SK-N-SH (cell line): ENCODE measurements around the gene TDRD12.

Experiments
- CTCF ChIP-seq: fragments of 200-600 bp; sonication (generic); IDR thresholded peaks from 2 replicates; pipeline ENCODE4 v1.6.1; 2017; ENCODE audit warnings: antibody characterized with exemption, mild to moderate bottlenecking, moderate library complexity
- ELF1 ChIP-seq: IDR thresholded peaks from 2 replicates; pipeline ENCODE4 v1.4.0; 2012
- EZH2phosphoT487 ChIP-seq: fragments of 200-600 bp; sonication (generic); IDR thresholded peaks from 2 replicates; pipeline ENCODE4 v1.6.1; 2017; ENCODE audit warnings: low read depth, mixed run types, mild to moderate bottlenecking, antibody characterized with exemption, moderate library complexity, borderline replicate concordance
- MAX ChIP-seq: IDR thresholded peaks from 2 replicates; pipeline ENCODE4 v1.4.0; 2012; ENCODE audit warnings: low read depth
- MEF2A ChIP-seq: IDR thresholded peaks from 2 replicates; pipeline ENCODE4 v1.4.0; 2012; ENCODE audit warnings: low read depth, borderline replicate concordance
- NRF1 ChIP-seq: IDR thresholded peaks from 2 replicates; pipeline ENCODE4 v1.6.1; 2012; ENCODE audit warnings: low read depth, mild to moderate bottlenecking, low read length
- POLR2AphosphoS5 ChIP-seq: IDR thresholded peaks from 2 replicates; pipeline ENCODE4 v1.6.1; 2012; ENCODE audit warnings: low read depth, low read length
- RAD21 ChIP-seq: IDR thresholded peaks from 2 replicates; pipeline ENCODE4 v1.6.1; 2012; ENCODE audit warnings: mild to moderate bottlenecking, low read length
- SIN3A ChIP-seq: IDR thresholded peaks from 2 replicates; pipeline ENCODE4 v1.6.1; 2012; ENCODE audit warnings: low read depth, mild to moderate bottlenecking, low read length, moderate library complexity, borderline replicate concordance
- SMC3 ChIP-seq: IDR thresholded peaks from 2 replicates; pipeline ENCODE4 v1.6.1; 2012; ENCODE audit warnings: low read depth, low read length, improper control_type of control experiment
- TAF1 ChIP-seq: IDR thresholded peaks from 2 replicates; pipeline ENCODE4 v1.6.1; 2012; ENCODE audit warnings: low read depth, mild to moderate bottlenecking, low read length, moderate library complexity, borderline replicate concordance
- YY1 ChIP-seq: IDR thresholded peaks from 2 replicates; pipeline ENCODE4 v1.4.0; 2012; ENCODE audit warnings: low read depth, mild to moderate bottlenecking
- TF ChIP-seq, protein P1 (sequence below): fragments of 150-350 bp; IDR thresholded peaks from 2 replicates; pipeline ENCODE4 v1.6.1; 2017; ENCODE audit warnings: antibody characterized with exemption, low read length, low read depth, borderline replicate concordance

DNA sequence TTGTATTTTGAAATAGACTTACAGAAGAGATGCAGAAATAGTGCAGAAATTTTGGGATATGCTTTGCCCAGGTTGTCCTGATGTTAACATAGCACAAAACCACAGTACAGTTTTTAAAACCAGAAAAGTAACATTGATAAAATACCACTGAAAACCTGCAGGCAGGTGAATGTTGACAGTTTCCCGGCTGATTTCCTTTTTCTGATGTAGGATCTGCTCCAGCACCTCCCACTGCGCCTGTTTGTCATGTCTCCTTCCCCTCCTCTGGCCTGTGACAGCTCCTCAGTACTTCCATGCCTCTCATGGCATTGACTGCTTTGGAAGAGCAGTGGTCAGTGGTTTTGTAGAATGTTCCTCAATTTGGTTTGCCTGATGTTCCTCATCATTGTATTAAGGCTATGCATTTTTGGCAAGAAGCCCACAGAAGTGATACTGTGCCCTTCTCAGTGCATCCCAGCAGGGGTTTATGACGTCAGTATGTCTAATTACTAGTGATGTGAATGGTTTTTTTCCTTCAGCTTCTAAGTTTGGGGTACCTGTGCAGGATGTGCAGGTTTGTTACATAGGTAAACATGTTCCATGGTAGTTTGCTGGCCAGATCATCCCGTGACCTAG is 31.0 kb downstream of the TDRD12 start:
- TF ChIP-seq, protein P1, sequence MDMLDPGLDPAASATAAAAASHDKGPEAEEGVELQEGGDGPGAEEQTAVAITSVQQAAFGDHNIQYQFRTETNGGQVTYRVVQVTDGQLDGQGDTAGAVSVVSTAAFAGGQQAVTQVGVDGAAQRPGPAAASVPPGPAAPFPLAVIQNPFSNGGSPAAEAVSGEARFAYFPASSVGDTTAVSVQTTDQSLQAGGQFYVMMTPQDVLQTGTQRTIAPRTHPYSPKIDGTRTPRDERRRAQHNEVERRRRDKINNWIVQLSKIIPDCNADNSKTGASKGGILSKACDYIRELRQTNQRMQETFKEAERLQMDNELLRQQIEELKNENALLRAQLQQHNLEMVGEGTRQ = no peak
- TF ChIP-seq CTCF = no peak
- TF ChIP-seq POLR2AphosphoS5 = no peak
- TF ChIP-seq MEF2A = no peak
- TF ChIP-seq YY1 = no peak
- TF ChIP-seq ELF1 = no peak
- TF ChIP-seq MAX = no peak
- no peak for TF ChIP-seq TAF1
- no peak for TF ChIP-seq SMC3
- TF ChIP-seq RAD21 = no peak
- no peak for TF ChIP-seq EZH2phosphoT487
- no peak for TF ChIP-seq NRF1
- TF ChIP-seq SIN3A = no peak
